Fibroblast of pulmonary artery (primary cell): ENCODE measurements around the gene CCSER1.
A peak's percentile ranks its signal among the peaks of the same experiment; 100 is the strongest.

ENCODE experiments used
- DNase-seq: peaks from one replicate; pipeline ENCODE4 v3.0.0-alpha.2; 2010; ENCODE audit warnings: low read depth
- H3K4me3 ChIP-seq: replicated peaks from 2 replicates; pipeline ENCODE4 v1.5.1; 2011; ENCODE audit warnings: low read depth, mild to moderate bottlenecking, control low read depth, low read length, moderate library complexity
- TF ChIP-seq, protein P1 (sequence below): IDR thresholded peaks from 2 replicates; pipeline ENCODE4 v1.5.1; 2011; ENCODE audit warnings: mild to moderate bottlenecking, control low read depth, low read length, inconsistent platforms; ENCODE audit errors: missing control alignments

The CCSER1 gene

DNA sequence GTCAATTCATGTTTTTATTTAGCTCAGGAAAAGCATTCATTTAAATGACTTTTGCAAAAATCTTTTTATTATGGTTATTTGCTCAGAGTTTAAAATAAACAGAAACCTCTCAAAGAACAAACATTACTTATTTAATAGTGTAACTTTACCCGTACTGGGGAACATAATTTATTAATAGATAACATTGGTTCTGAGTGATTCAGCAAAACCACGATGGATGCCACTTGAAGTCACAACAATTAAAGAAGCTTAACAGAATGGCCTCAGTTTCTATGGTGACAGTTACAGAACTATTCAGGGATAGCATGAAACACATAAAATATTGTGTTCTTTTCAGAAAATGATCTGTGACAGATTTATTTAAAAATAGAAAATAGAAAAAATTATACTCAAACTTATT, 368.7 kb downstream of the CCSER1 start:
- TF ChIP-seq, protein P1, sequence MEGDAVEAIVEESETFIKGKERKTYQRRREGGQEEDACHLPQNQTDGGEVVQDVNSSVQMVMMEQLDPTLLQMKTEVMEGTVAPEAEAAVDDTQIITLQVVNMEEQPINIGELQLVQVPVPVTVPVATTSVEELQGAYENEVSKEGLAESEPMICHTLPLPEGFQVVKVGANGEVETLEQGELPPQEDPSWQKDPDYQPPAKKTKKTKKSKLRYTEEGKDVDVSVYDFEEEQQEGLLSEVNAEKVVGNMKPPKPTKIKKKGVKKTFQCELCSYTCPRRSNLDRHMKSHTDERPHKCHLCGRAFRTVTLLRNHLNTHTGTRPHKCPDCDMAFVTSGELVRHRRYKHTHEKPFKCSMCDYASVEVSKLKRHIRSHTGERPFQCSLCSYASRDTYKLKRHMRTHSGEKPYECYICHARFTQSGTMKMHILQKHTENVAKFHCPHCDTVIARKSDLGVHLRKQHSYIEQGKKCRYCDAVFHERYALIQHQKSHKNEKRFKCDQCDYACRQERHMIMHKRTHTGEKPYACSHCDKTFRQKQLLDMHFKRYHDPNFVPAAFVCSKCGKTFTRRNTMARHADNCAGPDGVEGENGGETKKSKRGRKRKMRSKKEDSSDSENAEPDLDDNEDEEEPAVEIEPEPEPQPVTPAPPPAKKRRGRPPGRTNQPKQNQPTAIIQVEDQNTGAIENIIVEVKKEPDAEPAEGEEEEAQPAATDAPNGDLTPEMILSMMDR, result no peak
- no peak overlapping the region for H3K4me3 ChIP-seq
- DNase-seq, result no peak

DNA sequence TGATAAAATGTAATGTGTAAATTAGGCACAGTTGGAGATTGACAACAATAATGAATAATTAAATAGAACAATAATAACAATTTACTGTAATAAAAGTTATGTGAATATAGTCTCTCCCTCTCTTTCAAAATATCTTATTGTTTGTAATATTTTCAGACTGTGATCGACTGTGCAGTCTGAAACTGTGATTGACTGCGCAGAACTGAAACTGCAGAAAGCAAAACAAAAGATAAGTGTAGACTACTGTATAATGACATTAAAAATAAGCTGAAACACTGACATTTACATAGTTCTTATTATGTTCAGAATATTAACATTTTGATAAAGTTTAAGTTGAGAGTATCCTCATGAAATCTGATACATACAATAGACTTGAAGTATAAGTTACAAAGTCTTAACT, 371.0 kb downstream of the CCSER1 start:
- DNase-seq, result no peak
- TF ChIP-seq, protein P1, result no peak
- no peak overlapping the region for H3K4me3 ChIP-seq

DNA sequence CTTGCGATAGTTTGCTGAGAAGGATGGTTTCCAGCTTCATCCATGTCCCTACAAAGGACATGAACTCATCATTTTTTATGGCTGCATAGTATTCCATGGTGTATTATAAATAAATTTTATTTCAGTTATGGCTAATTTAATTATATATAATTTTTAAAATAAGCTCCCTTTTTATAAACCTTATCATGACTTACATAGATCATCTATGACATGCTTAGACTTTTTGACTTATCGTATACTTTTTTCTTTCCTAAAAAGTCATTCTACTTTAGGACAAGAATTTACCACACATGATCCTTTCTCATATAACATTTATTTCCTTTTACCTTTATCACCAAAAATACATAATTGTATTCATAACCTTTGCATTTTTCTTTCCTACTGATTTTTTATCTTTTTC, 376.5 kb downstream of the CCSER1 start:
- DNase-seq, result no peak
- no peak overlapping the region for H3K4me3 ChIP-seq
- TF ChIP-seq, protein P1, result no peak

DNA sequence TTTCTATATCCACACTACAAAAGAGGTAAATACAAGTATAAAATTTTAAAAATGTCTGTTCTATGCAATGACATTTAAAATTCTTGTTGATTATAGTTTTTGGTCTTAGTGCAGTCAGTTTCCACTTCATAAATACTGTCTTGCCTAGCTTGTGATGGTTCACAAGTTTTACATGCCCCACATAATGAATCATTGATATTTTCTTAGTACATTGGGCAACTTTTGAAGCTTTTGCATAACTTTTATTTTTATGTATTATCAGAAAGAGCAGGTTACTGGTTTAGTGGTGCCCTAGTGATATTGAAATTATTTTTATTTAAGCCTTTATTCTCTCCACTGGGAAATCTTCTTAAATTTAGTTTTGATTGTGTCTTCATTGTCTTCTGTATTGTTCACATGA, 388.0 kb downstream of the CCSER1 start:
- H3K4me3 ChIP-seq, result no peak overlapping the region
- TF ChIP-seq, protein P1, result no peak
- peak; percentile 1 for DNase-seq

DNA sequence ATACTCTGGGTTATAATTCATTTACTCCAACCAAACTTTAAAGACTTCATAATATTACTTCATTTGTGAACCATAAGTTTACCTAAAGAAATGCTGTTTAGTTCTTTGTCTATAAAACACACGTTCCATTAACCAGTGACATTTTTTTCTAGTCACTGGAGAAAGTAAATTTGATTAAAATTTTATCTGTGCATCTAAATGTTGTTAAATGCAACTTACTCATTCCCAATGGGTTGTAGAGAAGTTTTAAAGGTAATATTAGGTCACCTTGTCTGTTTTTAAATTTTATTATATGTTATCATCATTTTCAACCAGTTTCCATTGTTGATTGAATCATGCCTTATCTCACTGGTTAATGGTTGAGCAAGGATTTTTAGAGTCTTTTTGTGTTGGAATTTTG, 401.4 kb downstream of the CCSER1 start:
- TF ChIP-seq, protein P1, result no peak

DNA sequence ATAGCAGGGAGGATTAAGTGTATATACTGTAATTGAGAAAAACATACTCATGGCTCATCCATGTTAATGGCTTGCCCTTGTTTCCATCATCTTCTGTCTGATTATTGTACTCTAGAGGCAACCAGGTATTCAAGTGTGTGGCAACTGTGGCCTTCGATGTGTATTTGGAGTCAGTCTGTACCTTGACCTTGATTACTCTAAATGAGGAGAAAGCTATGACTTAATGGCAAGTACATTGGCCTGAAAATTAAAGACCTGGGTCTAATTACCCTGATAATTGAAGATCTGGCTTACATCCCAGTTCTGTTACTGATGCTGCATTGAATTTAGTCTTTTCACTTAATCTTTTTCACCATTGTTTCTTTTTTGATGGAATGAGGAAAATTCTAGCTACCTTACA, 409.2 kb downstream of the CCSER1 start:
- H3K4me3 ChIP-seq, result no peak overlapping the region
- no peak for DNase-seq
- TF ChIP-seq, protein P1, result no peak

More for the DNA sequence above, 401.4 kb downstream of the CCSER1 start:
- H3K4me3 ChIP-seq, result no peak overlapping the region
- DNase-seq, result no peak

DNA sequence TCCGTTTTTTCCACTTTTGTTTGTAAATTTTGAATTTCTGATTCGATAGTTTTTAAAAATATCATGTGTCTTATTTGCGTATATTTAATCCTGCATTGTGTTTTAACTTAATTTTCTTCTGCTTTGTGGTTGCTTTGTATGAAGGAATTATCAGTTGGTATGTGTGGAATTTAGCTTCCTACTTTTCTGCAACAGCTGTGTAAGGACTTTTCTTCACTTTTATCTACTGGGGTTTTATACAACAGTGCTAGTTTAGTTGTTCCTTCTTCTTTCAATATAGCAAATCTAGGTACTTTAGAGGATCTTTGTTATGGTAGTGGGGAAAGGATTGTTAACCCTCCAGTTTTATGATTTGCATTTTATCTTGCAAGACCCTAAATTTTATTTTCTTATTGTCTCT, 410.3 kb downstream of the CCSER1 start:
- no peak overlapping the region for H3K4me3 ChIP-seq
- peak; percentile 11 for DNase-seq
- TF ChIP-seq, protein P1, result no peak
